Mesodermal cell (in vitro differentiated cells): ENCODE results near the gene ARMH1.
"Not testable (repeated sequence)": the region's sequence is repeated elsewhere in the genome, so short reads cannot be mapped to it uniquely, and the experiment has no call there.

Experiments used
- H3K27ac ChIP-seq: 2 replicates; pipeline ENCODE4 v1.7.0; 2013; ENCODE audit warnings: mild to moderate bottlenecking, low read depth, low read length, moderate library complexity; ENCODE audit not compliant: severe bottlenecking
- H3K36me3 ChIP-seq: 2 replicates; pipeline ENCODE4 v1.7.1; 2013; ENCODE audit warnings: mild to moderate bottlenecking, low read length, moderate library complexity; ENCODE audit not compliant: control insufficient read depth, insufficient read depth
- H3K4me1 ChIP-seq: one replicate; pipeline ENCODE4 v1.7.1; 2013; ENCODE audit warnings: mild to moderate bottlenecking, low read length; ENCODE audit not compliant: insufficient read depth, control insufficient read depth, poor library complexity, severe bottlenecking
- H3K4me3 ChIP-seq: 2 replicates; pipeline ENCODE4 v1.7.0; 2013; ENCODE audit warnings: low read length, control low read depth, mild to moderate bottlenecking; ENCODE audit not compliant: insufficient read depth, poor library complexity, severe bottlenecking; ENCODE audit errors: extremely low read depth
- H3K9me3 ChIP-seq: 2 replicates; pipeline ENCODE4 v1.7.1; 2013; ENCODE audit warnings: mild to moderate bottlenecking, low read length, moderate library complexity; ENCODE audit not compliant: control insufficient read depth
- WGBS, 2 experiments: methylation state at CpG; one replicate each; pipeline ENCODE4 v1.1.5; 2013; ENCODE audit warnings: missing lambda C conversion rate in 2 of 2; ENCODE audit not compliant: insufficient coverage in 2 of 2; 5-methylcytosine and 5-hydroxymethylcytosine counted together

Gene ARMH1

GRCh38 chr1:44747878-44748277 lies 73.4 kb downstream of the ARMH1 start:
- peaks cover 88% of the 10 kb centered on the region for H3K36me3 ChIP-seq
- no peak overlapping the region for H3K4me3 ChIP-seq
- no peak overlapping the region for H3K27ac ChIP-seq
- no peaks in the 10 kb centered on the region for H3K4me1 ChIP-seq
- no peaks in the 10 kb centered on the region for H3K9me3 ChIP-seq
- 94 to 100% methylated on average over 2 to 3 of the region's 3 CpGs for WGBS, 2 experiments

GRCh38 chr1:44757420-44757819 lies 82.9 kb downstream of the ARMH1 start:
- H3K4me3 ChIP-seq = no peak overlapping the region
- H3K36me3 ChIP-seq = peaks cover 94% of the 10 kb centered on the region
- 85 to 100% methylated on average over 2 of the region's 2 CpGs for WGBS, 2 experiments
- no peaks in the 10 kb centered on the region for H3K4me1 ChIP-seq
- no peak overlapping the region for H3K27ac ChIP-seq
- H3K9me3 ChIP-seq = no peaks in the 10 kb centered on the region

- peaks cover 96% of the 10 kb centered on the region for H3K36me3 ChIP-seq
These were observed 84.6 kb downstream of the ARMH1 start for GRCh38 chr1:44759077-44759476.

GRCh38 chr1:44760876-44761275 lies 86.4 kb downstream of the ARMH1 start:
- 87 to 100% methylated on average over 2 to 3 of the region's 3 CpGs for WGBS, 2 experiments
- Histone ChIP-seq H3K27ac (no peak overlapping the region), H3K9me3 (no peaks in the 10 kb centered on the region), H3K4me3 (no peak overlapping the region), H3K4me1 (no peaks in the 10 kb centered on the region), H3K36me3 (peaks cover 96% of the 10 kb centered on the region)

More at GRCh38 chr1:44759077-44759476, 84.6 kb downstream of the ARMH1 start:
- no peaks in the 10 kb centered on the region for H3K9me3 ChIP-seq
- no peak overlapping the region for H3K4me3 ChIP-seq
- no peak overlapping the region for H3K27ac ChIP-seq
- WGBS, 2 experiments = 85 to 88% methylated on average over 10 to 11 of the region's 11 CpGs
- no peaks in the 10 kb centered on the region for H3K4me1 ChIP-seq

- not testable (repeated sequence) for H3K9me3 ChIP-seq
- 91 to 97% methylated on average over 5 of the region's 6 CpGs for WGBS, 2 experiments
These were observed 91.9 kb downstream of the ARMH1 start for GRCh38 chr1:44766421-44766820.

More at GRCh38 chr1:44766421-44766820, 91.9 kb downstream of the ARMH1 start:
- not testable (repeated sequence) for H3K4me3 ChIP-seq, H3K27ac ChIP-seq, H3K4me1 ChIP-seq
- peaks cover 70% of the 10 kb centered on the region for H3K36me3 ChIP-seq
